Stimulated activated CD4-positive, alpha-beta T cell treated with anti-CD3 and anti-CD28 coated beads, Interleukin-1b, Interleukin-23, amount 100 ng/mL, for 4 hours (primary cell): ENCODE data around the gene SLC13A2.

Source experiments
- DNase-seq, 2 donors: peaks; one replicate each; pipeline ENCODE4 v3.0.0-alpha.2; 2020; ENCODE audit warnings: low read depth in 2 of 2

SLC13A2 gene

DNA sequence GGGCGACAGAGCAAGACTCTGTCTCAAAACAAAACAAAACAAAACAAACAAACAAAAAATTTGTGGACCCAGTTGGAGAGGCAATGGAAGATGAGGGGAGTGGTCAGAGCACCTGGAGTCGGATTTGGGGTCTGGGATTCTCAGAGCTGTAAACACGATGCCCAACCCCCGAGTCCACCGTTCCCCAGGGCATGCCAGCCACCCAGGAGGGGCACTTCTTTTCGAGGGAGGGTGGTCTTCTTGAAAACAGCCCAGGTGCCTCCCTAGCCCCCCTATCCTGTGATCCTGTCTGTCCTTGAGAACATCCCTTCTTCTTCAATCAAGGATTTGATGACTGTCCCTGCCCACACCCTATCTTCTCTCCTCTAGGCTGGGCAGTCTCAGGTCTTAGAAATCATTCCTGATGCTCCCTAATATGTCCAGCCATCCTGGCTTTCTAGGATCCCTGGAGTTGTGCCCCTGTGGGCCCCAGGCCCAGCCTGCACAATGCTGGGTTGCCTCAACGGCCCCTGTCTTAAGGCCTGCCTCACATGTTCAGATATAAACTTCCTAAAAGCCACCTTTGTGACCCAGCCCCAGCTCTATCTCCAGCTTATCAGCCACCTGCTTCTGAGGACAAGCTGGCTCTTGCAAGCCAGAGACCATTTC lies 3.1 kb upstream of the SLC13A2 start:
- DNase-seq, result no peak

- no peak for DNase-seq
Measured at GRCh38 chr17:28470914-28471366, 2.5 kb upstream of the SLC13A2 start.

DNA sequence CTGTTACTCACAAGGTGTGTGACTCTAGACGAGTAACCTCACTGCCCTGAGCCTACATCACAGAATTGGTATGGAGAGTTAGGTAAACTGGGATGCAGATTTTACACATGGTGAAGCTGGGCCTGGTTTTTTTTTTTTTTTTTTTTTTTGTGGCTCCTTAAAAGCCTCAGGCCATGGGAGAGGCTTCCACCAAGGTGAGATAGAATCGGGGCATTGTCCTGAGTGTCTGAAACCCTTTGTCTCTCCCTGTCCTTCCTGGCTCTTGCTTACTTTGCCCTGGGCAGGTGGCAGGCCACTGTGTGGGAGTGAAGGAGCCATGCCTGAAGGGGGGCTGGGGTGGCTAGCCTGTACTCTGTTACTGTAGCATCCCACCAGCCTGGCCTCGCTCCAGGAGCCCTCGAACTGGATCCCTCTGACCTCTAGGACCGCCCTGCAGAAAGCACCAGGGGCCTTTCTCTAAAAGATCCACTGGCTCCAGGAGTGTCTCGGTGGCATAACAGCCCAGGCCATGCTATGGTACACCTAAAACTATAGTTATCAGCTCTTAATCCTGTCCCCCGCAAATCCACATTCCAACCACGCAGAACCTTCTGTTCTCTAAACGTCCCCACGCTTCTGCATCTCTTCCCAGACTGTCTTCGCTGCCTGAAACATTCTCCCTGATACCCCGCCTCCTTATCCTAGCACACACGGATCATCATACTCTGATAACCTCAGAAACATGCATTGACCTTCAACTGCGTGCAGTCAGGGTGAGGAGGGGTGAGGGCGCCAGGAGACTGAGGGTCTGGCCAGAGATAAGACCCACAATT lies 1.7 kb upstream of the SLC13A2 start:
- DNase-seq, result no peak

DNA sequence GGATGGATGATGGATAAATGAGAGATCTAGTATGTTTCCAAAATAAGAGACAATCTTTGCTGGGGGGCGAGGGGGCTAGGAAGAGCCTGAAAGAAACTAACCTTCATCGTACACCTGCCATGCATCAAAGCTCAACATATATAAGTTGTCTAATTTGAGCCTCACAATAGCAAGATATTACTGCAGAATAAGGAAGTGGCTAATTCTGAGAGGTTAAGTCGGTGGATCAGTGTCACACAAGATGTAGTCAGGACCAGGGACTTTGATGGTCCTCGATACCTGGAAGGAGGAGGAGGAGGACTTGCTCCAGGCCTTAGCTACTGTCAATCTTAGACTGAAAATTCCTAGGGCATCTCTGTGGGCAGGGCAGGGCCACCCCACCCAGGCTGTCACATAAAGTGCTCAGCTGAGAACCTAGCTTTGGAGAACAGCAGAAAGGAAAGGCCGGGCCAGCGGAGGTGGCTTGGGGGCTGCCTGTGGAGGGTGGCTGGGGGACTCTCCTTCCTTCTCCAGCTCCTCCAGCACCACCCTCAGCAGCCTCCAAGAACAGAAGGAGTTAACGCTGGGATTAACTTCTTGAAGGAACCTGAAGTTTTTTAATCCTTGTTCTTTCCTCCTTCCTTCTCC lies 460 bp upstream of the SLC13A2 start:
- DNase-seq, result no peak

- no peak for DNase-seq
Measured at GRCh38 chr17:28474111-28474531, 677 bp downstream of the SLC13A2 start.

DNA sequence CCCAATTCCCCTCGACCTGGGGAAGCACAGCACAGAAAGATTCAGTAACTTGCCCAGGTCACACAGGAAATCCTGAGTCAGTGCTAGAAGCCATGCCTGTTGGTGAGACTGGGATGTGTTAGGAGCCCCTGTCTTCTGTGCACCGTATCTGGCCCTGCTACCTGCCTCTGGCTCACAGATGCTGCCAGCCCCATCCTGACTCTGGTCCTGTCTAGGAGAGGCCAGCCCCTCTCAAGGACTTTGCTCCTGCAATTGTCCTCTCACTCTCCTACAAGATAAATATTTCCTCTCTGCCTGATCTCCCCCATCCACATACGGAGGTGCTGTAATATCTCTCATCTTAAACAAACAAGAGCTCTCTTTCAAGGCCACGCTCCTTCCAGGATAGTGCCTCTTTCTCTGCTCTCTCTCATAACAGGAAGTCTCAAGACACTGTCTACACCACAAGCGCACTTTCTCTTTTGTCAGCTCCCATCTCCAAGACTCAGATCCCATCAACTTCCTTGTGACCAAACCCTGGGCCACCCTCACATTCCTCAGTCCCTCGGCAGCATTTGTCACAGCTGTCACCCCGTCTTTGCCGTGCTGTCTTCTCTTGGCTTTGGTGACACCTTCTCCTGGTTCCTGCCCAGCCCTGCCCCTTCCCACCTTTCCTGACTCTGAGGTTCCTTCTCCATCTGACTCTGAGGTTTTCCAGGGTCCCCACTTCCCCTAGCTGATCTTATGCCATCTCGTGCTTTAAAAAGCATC lies 1.9 kb downstream of the SLC13A2 start:
- DNase-seq, result no peak

DNA sequence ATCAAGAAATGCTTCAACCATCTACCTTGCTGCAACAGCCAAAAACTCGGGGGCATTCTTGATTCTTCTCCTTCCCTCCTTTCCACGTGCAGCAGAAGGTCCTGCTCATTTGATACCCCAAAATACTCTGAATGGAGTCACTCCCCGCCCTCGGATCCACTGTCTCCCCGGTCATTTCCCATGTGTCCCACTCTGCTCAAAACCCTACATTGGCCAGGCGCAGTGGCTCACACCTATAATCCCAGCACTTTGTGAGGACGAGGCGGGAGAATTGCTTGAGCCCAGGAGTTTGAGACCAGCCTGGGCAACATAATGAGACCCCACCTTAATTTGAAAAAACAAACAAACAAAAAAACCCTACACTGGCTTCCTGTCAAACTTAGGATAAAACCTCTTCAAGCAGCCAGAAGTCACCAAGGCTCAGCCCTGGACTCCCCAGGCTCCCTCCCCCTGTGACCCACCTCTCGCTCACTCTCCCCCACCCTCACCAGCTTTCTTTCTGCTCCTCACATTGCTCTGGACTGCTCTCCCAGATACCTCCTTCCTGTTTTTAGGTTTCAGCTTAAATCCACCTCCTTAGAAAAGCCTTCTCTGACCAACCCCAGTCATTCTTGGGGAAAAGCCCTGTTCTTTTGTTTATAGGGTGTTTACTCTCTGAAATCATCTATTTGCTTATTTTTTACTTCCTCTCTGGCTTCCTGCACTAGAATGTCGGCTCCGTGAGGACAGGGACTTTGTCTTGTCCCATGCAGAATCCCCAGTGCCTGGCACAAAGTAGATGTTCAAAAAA lies 2.8 kb downstream of the SLC13A2 start:
- DNase-seq, result no peak

DNA sequence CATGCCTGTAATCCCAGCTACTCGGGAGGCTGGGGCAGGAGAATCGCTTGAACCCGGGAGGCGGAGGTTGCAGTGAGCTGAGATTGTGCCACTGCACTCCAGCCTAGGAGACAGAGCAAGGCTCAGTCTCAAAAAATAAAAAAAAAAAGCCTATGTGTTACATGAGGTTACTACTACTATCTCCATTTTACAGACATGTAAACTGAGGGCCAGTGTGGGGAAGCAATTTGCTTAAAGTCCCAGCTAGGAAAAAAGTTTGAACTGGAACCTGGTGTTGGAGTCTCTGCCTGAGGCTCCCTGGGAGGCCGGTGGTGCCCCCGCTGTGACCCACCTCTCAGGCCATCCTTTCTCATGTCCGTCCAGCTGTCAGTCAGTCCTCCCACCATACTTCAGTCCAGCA lies 4.5 kb downstream of the SLC13A2 start:
- no peak for DNase-seq

DNA sequence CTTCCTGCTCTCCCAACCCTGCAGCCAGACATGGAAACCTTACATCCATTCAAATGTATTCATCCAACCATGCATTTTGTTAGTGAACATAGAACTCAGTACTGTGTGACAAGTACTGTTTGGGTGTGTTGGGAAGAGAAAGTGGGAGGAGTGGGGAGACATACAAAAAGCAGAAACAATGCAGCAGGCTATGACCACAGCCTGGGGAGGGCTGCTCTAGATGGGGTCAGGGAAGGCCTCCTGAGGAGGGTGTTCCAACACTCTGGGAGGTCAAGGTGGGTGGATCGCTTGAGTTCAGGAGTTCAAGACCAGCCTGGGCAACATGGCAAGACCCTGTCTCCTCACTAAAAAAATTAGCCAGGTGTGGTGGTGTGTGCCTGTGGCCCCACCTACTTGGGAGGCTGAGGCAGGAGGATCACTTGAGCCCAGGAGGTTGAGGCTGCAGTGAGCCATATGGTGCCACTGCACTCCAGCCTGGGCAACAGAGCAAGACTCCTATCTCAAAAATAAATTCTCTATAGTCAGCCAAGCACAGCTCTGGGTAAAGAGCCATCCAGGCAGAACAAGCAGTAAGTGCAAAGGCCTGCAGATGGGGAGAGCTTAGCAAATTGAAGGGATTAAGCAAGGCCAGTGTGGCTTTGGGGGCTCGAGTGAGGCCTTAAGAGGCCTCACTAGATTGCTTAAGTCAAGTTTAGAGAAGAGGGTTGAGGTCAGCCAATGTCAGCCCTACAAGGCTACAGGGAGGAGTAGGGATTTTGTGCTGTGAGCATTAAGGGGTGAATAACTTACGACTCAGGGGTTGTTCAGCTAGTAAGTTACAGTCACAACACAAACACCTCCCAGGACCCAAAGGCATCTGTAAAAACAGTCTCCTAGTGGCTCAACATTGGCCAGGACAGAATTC lies 5.5 kb downstream of the SLC13A2 start:
- DNase-seq, result no peak

- DNase-seq, result no peak
Measured at GRCh38 chr17:28480278-28480677, 6.8 kb downstream of the SLC13A2 start.

DNA sequence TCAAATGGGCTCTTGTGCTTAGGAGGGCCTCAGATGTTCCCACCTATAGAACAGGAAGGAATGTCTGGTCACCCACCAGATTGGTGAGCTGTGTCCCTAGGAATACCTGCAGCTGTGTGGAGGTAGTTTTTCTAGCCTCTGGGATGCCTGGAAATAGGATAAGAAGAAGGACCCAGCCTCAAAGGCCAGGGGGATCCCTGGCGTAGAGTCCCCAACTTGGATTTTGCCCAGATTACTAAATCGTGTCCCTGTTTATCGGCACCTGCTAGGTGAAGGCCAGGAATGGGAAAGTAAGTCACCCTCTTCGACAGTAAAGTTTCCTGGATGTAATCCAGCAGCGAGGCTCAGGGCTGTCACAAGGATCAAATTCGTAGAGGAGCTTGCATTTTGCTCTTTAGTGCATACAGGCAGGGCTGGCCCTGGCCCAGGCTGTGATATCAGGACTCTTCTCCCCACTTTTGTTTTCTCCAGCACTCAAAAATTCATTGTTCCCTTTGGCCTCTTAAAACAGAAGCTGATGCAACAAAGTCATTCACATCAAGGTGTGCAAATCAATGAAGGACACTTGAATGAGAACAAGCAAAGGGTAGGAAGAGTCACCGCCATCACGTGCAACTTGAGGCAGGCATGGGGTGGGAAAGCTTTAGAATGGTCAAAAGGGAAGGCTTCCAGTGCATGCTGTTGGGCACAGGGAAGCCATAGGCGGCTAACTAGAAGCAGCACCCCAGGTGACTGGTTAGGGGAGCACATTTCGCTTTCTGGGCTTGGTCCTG lies 7.5 kb downstream of the SLC13A2 start:
- DNase-seq, result no peak

GRCh38 chr17:28482551-28483199 lies 9.2 kb downstream of the SLC13A2 start:
- no peak for DNase-seq

DNA sequence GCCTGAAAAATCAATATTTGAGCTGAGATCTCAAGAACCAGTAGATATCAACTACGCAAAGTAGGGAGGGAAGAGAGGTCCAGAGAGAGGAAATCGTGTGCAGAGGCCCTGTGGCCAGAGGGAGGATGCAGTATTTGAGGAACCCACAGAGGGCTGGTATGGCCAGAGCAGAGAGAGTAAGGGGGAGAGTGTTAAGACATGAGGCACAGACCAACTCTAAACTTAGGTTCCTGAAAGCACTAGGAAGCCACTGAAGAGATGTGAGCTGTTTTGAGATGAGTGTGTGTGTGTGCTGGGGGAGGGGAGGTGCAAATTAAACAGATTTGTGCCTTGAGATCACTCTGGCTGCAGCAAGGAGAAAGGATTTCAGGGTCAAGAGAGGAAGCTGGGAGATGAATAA lies 10.9 kb downstream of the SLC13A2 start:
- DNase-seq, result no peak

DNA sequence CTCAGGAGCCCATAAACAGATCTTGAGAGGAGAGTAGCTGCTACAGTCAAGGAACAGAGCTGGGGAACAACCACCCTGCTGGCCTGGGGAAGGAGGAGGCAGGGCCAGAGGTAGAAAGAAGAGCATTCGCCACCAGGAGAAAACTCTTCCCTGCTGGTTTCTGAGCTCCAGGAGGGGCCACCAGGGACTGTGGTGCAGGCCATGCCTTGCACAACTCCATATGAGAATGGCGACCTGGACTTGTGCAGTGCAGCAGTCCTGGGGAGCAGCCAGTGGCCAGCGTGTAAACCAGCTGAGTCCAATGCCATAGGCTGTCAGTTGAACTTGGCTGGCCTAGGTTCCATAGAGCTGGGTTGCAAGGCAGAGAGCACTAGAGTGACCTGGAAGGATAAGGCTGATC lies 11.6 kb downstream of the SLC13A2 start:
- no peak for DNase-seq

DNA sequence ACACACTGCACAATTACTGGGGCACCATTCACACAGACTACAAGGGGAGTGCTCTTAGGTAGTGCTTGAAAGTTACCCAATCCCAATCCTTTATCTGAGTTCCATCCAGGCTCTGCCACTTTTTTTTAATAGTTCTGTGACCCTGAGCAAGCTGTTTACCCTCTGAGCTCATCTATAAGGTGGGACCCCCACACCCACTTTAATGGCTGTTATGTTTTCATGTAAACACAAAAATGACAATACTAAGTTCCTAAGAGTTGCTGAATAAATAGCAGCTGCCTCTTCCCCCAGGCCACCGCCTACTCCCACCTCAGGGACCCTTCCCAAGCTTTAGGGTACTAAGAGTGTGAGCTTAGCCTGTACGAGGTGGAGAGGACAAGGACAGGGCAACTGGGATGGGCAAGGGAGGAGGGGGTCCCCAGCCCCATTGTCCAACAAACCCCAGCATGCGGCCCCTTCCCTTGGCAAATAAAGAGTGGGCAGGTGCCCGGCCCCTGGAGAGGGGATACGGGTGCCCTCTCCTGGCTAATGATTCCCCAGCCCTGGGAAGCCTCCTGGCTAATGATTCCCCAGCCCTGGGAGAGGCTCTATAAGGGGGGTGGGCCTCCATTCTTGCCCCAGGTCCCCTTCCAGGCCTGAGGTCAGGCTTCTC lies 14.6 kb downstream of the SLC13A2 start:
- DNase-seq, result no peak

DNA sequence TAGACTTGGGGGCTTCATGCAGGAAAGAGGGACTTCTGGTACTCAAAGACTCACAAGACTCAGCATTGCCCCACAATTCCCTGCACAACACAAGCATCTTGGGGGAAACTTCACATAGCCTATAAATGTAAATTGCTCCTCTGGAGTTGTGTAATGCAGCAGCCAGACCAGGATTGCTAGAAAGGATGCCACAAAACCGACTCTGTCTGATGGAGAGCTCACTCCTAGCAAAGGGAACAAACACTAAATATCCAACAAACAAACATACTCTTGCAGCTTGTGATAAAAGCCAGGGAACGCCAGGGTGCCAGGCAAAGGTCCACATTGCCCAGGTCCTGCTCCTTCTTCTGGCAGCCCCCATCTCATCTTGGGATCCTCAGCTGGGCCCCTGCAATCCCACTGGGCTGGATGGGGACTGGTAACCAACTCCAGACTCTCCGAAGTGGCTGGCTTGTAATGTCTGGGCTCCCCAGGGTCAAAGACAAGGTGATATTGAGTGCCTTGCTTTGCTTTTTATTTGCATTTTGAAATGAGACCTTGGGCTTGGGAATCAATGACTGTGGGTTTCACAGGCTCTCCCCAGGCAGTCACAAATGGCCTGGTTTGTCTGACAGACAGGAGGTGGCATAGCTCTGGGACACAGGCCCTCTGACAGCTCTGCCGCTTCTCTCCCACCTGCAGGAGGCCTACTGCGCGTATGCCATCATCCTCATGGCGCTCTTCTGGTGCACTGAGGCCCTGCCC lies 15.3 kb downstream of the SLC13A2 start:
- DNase-seq, result no peak

DNA sequence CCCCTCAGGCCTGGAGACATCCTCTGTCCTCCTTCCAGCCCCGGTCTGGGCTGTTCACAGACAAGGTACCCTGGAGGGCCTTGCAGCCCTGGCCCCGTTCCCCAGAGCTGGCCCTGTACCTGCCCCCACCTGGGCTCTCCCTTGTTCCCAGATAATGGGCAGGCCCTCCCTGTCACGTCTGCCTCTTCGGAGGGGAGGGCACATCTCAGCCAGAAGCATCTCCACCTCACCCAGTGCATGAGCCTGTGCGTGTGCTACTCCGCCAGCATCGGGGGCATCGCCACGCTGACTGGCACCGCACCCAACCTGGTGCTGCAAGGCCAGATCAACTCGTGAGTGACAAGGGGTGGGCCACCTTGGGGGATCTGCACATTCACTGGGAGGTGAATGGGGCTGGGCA lies 17.8 kb downstream of the SLC13A2 start:
- DNase-seq, result no peak

DNA sequence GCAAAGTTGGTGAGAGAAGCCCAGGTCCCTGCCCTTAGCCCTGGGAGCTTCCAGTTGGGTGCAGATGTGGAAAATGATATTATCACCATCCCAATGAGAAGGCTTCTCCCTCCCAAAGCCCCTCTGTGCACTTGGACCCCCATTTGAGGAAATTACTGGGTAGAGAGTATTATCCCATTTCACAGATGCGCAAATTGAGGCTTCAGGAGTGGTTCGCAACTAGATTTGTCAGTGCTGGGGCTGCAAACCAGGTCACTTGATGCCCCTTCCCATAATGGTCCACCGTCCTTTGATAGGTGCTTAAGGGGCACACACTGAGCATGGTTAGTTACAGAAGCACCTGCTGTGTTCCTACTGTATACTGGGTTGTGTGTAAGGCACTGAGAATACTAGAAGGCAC lies 18.4 kb downstream of the SLC13A2 start:
- DNase-seq, result no peak
